Fibroblast of villous mesenchyme (primary cell): Measurements from ENCODE around the gene PYROXD2. TPM values are rescaled to one million over a fixed set of nuclear protein-coding genes. Genes with fewer than 3 reads are reported as not detected.

Source experiments
- DNase-seq: peaks from one replicate; pipeline ENCODE4 v3.0.0-alpha.2; 2010; ENCODE audit warnings: low read depth
- H3K4me3 ChIP-seq: 2 replicates; pipeline ENCODE4 v1.5.1; 2011; ENCODE audit warnings: low read depth, mild to moderate bottlenecking, low read length
- CTCF ChIP-seq: IDR thresholded peaks from 2 replicates; pipeline ENCODE4 v1.5.1; 2012; ENCODE audit warnings: low read depth, mild to moderate bottlenecking, low read length; ENCODE audit not compliant: insufficient read depth
- total RNA-seq: library from RNA; depleted of rRNA; stranded (reverse); fragments of >200 nt; gene quantifications from 2 replicates; pipeline ENCODE4 v1.2.3, GENCODE V29; 2012

PYROXD2 gene
- total RNA-seq, 1 donor = 10.8 TPM

GRCh38 chr10:98420786-98421185 lies 5.8 kb upstream of the PYROXD2 start:
- no peak overlapping the region for H3K4me3 ChIP-seq
- no peak for DNase-seq

GRCh38 chr10:98419469-98420261 lies 4.7 kb upstream of the PYROXD2 start:
- no peak for TF ChIP-seq CTCF
- H3K4me3 ChIP-seq = no peak overlapping the region
- DNase-seq = no peak

More at GRCh38 chr10:98420786-98421185, 5.8 kb upstream of the PYROXD2 start:
- no peak for TF ChIP-seq CTCF

GRCh38 chr10:98418665-98419468 lies 3.9 kb upstream of the PYROXD2 start:
- TF ChIP-seq CTCF = no peak
- no peak overlapping the region for H3K4me3 ChIP-seq
- DNase-seq = no peak

- DNase-seq = no peak
- no peak for TF ChIP-seq CTCF
- no peak overlapping the region for H3K4me3 ChIP-seq
Measured at GRCh38 chr10:98417973-98418664, 3.1 kb upstream of the PYROXD2 start.

GRCh38 chr10:98417481-98417959 lies 2.5 kb upstream of the PYROXD2 start:
- DNase-seq = no peak
- no peak overlapping the region for H3K4me3 ChIP-seq
- TF ChIP-seq CTCF = no peak

GRCh38 chr10:98416606-98417388 lies 1.8 kb upstream of the PYROXD2 start:
- no peak overlapping the region for H3K4me3 ChIP-seq
- TF ChIP-seq CTCF = no peak
- DNase-seq = no peak
